ENCODE results near the gene MGLL.

Gene MGLL

GRCh38 chr3:127647845-127648204 lies 174.5 kb downstream of the MGLL start:
- Mint-ChIP-seq H3K9me3 (no peaks in the 10 kb centered on the region), H3K36me3 (ENCODE audit: low read depth) (peaks cover 13% of the 10 kb centered on the region), H3K4me1 (no peaks in the 10 kb centered on the region), H3K27me3 (ENCODE audit: low read depth) (no peaks in the 10 kb centered on the region), H3K27ac (peak overlapping the region; percentile 84 to 95 (median 89)), H3K4me3 (no peak overlapping the region)
- no peak for TF ChIP-seq CTCF (IDR thresholded peaks at IDR 0.05; ENCODE audit: unreplicated experiment in 3 of 3)

GRCh38 chr3:127647166-127647844 lies 175.0 kb downstream of the MGLL start:
- Mint-ChIP-seq H3K9me3 (no peaks in the 10 kb centered on the region), H3K27me3 (ENCODE audit: low read depth) (no peaks in the 10 kb centered on the region), H3K4me3 (no peak overlapping the region), H3K4me1 (no peaks in the 10 kb centered on the region), H3K36me3 (ENCODE audit: low read depth) (peaks cover 15% of the 10 kb centered on the region), H3K27ac (peak overlapping the region; percentile 84 to 95 (median 89))
- TF ChIP-seq CTCF (IDR thresholded peaks at IDR 0.05; ENCODE audit: unreplicated experiment in 3 of 3): no peak

GRCh38 chr3:127646501-127647046 lies 175.7 kb downstream of the MGLL start:
- Mint-ChIP-seq H3K4me1 (no peaks in the 10 kb centered on the region), H3K4me3 (no peak overlapping the region), H3K27ac (peak overlapping the region; percentile 84 to 95 (median 89)), H3K9me3 (no peaks in the 10 kb centered on the region), H3K36me3 (ENCODE audit: low read depth) (peaks cover 17% of the 10 kb centered on the region), H3K27me3 (ENCODE audit: low read depth) (no peaks in the 10 kb centered on the region)
- TF ChIP-seq CTCF (IDR thresholded peaks at IDR 0.05; ENCODE audit: unreplicated experiment in 3 of 3): no peak

GRCh38 chr3:127645371-127646015 lies 176.8 kb downstream of the MGLL start:
- Mint-ChIP-seq H3K4me1 (no peaks in the 10 kb centered on the region), H3K4me3 (no peak overlapping the region), H3K27ac (peak overlapping the region in 2 of 3 experiments; percentile 48 to 95), H3K9me3 (no peaks in the 10 kb centered on the region), H3K36me3 (ENCODE audit: low read depth) (peaks cover 17% of the 10 kb centered on the region), H3K27me3 (ENCODE audit: low read depth) (no peaks in the 10 kb centered on the region)
- TF ChIP-seq CTCF (IDR thresholded peaks at IDR 0.05; ENCODE audit: unreplicated experiment in 3 of 3): no peak

- Mint-ChIP-seq H3K9me3 (no peaks in the 10 kb centered on the region), H3K4me3 (no peak overlapping the region), H3K27me3 (ENCODE audit: low read depth) (no peaks in the 10 kb centered on the region), H3K4me1 (no peaks in the 10 kb centered on the region), H3K27ac (peak overlapping the region in 1 of 3 experiments; percentile 17), H3K36me3 (ENCODE audit: low read depth) (peaks cover 17% of the 10 kb centered on the region)
- no peak for TF ChIP-seq CTCF (IDR thresholded peaks at IDR 0.05; ENCODE audit: unreplicated experiment in 3 of 3)
Measured at GRCh38 chr3:127644641-127645370, 177.5 kb downstream of the MGLL start.
